ACHN (cell line): ENCODE data around the gene ITPR1.

Experiments used
- DNase-seq: peaks from one replicate; pipeline ENCODE4 v3.0.0-alpha.2; 2015
- in situ Hi-C: cut with HindIII; loops from 2 replicates; pipeline ENCODE4 v1.10.0; 2017; ENCODE audit warnings: low sequenced_read_pairs, low pct_ligation_motif_present, low pct_unique_long_range_greater_than_20kb

The ITPR1 gene

GRCh38 chr3:4523710-4524698 is 30.9 kb downstream of the ITPR1 start:
- in situ Hi-C loops = no loop called here
- DNase-seq = no peak

GRCh38 chr3:4525560-4526223 is 32.5 kb downstream of the ITPR1 start:
- in situ Hi-C loops = no loop called here
- no peak for DNase-seq

DNA sequence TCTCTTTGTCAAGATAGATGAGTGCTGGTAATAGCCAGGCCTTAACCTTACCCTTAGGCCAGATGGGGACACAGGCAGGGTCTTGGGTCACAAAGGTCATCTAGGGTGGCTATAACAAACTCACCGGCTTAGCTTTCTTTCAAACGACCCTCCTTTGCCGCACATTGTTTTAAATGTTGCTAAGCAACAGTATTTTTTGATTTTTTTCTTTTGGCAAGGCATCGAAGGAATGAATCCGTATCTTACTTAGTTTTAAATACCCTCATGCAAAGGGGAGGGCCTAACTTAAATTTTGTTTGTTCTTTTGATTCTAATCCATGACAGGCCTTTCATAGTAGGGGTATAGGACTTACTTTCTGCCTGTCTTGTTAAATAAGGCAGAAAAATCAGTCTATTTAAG is 35.2 kb downstream of the ITPR1 start:
- in situ Hi-C loops = no loop called here
- no peak for DNase-seq

GRCh38 chr3:4528819-4529600 is 35.9 kb downstream of the ITPR1 start:
- in situ Hi-C loops = no loop called here
- no peak for DNase-seq

- in situ Hi-C loops = no loop called here
- no peak for DNase-seq
Measured at GRCh38 chr3:4529876-4530588, 36.9 kb downstream of the ITPR1 start.

DNA sequence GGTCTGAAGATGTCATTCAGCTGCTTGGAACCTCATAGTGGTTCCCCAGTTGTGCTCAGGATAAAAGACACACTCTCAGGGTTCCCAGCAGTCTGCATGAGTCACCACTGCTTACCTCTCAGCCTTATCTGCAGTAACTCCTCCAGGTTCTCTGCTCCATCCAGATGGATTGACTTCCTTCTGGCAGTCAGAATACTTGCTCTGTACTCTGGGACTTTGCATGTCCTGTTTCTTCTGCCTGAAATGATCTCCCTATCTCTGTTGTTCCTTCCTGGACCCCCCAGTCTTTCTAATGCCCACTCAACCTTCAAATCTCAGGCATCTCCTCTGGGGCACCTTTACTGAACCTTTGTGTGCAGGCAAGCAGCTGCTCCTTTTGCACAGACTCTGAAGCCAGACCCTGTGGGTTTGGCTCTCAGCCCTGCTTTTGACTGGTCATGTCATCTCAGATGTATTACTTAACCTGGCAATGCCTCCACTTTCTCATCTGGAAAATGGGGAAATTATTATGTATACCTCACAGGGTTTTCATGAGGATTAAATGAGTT is 38.4 kb downstream of the ITPR1 start:
- in situ Hi-C loops = no loop called here
- DNase-seq = no peak

DNA sequence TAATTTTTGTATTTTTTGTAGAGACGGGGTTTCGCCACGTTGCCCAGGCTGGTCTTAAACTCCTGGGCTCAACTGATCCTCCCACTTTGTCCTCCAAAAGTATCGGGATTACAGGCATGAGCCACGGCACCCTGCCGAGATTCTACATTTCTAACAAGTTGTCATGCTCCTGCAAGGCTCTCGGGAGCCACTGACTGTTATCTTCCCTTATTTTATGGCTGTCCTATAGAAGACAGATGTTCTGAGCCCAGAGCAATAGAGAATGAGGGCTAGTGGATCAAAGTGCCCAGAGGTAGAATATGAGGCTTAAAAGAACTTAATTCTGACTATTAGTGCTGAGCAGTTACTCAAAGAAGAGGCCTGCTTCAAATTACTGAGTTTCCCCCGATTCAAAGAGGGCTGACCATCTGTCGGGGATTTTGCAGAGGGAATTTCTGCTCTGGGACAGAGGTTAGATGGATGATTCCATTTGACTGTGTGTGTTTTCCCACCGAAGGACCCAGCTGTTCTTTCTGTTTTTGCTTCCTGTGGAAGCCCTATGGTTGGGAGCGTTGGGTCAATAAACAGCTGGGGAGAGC is 39.5 kb downstream of the ITPR1 start:
- DNase-seq = no peak
- in situ Hi-C loops = no loop called here

GRCh38 chr3:4533489-4534443 is 40.6 kb downstream of the ITPR1 start:
- in situ Hi-C loops = no loop called here
- no peak for DNase-seq

- in situ Hi-C loops = no loop called here
- no peak for DNase-seq
Measured at GRCh38 chr3:4534906-4535305, 41.8 kb downstream of the ITPR1 start.

- in situ Hi-C loops = no loop called here
- DNase-seq = no peak
Measured at GRCh38 chr3:4536260-4536659, 43.1 kb downstream of the ITPR1 start.

GRCh38 chr3:4540267-4540666 is 47.1 kb downstream of the ITPR1 start:
- in situ Hi-C loops = no loop called here
- no peak for DNase-seq

- no peak for DNase-seq
- in situ Hi-C loops = no loop called here
Measured at GRCh38 chr3:4543110-4543509, 50.0 kb downstream of the ITPR1 start.

GRCh38 chr3:4546346-4547178 is 53.4 kb downstream of the ITPR1 start:
- DNase-seq = no peak
- in situ Hi-C loops = no loop called here

GRCh38 chr3:4547799-4548198 is 54.7 kb downstream of the ITPR1 start:
- in situ Hi-C loops = no loop called here
- no peak for DNase-seq

- in situ Hi-C loops = no loop called here
- no peak for DNase-seq
Measured at GRCh38 chr3:4548356-4548755, 55.2 kb downstream of the ITPR1 start.

- DNase-seq = no peak
- in situ Hi-C loops = no loop called here
Measured at GRCh38 chr3:4548780-4549179, 55.6 kb downstream of the ITPR1 start.
